ENCODE results near the gene C1orf35. TPM values are rescaled to one million over a fixed set of nuclear protein-coding genes. Genes with fewer than 3 reads are reported as not detected.
A peak's percentile ranks its signal among the peaks of the same experiment; 100 is the strongest.

The C1orf35 gene
- total and polyA plus RNA-seq, 2 donors = 4.3 to 25.7 TPM

GRCh38 chr1:228081144-228081543, 22.0 kb downstream of the C1orf35 start:
- H3K4me1 ChIP-seq (ENCODE audit: insufficient read depth) = no peaks in the 10 kb centered on the region
- 80% methylated on average over 7 of the region's 7 CpGs for WGBS
- H3K36me3 ChIP-seq (ENCODE audit: insufficient read depth) = no peaks in the 10 kb centered on the region
- DNase-seq (ENCODE audit: extremely low spot score) = no peak
- no peak overlapping the region for H3K27ac ChIP-seq (ENCODE audit: low read depth)
- peak overlapping the region; percentile 78 for H3K4me3 ChIP-seq (ENCODE audit: low read depth, low read length)

DNA sequence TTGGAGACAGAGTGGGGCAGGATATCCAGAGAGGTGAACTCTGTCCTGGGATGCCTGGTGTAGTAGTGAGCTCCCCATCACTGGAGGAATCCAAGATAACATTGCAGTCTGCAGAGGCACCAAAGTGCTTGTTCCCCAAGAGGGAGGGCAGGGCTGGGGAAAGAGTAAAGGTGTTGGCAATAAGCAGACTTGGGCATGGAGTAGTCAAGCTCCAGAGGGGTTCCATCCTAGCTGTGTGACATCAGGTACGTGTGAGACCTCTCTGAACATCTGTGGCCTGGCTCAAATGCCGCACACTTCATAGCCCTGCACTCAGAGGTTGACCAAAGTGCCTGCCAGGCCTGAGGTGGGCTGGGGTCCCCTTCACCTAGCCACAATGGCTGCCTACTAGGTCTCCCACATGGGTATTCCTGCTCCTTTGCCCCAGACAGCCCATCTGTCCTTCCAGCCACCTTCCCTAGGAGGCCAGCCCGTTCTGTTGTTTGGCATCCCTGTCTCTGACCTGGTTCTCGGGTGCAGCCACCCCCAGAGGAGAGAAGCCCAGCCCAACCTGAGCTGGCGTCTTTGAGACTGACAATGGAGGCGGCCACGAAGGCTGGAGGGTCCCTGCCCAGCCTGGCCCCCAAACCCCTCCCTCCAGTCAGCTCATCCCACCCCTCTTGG, 23.4 kb downstream of the C1orf35 start:
- Histone ChIP-seq H3K4me1 (ENCODE audit: insufficient read depth) (no peaks in the 10 kb centered on the region), H3K27ac (ENCODE audit: low read depth) (no peak overlapping the region), H3K36me3 (ENCODE audit: insufficient read depth) (no peaks in the 10 kb centered on the region), H3K4me3 (ENCODE audit: low read depth, low read length) (no peak overlapping the region)
- DNase-seq (ENCODE audit: extremely low spot score) = no peak
- WGBS = 89% methylated on average over 7 of the region's 7 CpGs

DNA sequence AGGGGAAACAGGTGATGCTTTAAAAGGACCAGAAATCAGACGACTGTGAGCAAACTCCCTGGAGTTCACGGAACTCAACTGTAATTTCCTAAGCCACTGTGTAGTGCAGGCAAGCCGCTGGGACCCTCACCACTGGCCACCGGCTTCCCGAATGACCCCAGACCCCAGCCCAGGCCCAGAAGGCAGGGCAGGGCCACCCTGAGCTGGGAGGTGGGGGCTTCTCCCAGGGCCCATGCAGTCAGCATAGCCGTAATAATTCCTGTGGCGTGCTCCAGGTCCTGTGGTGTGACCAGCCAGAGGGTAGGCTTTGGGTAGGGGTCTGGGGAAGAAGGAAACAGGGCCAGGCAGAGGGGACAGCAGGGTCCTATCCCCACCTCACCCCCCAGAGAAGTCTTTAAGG, 24.1 kb downstream of the C1orf35 start:
- Histone ChIP-seq H3K36me3 (ENCODE audit: insufficient read depth) (no peaks in the 10 kb centered on the region), H3K27ac (ENCODE audit: low read depth) (no peak overlapping the region), H3K4me1 (ENCODE audit: insufficient read depth) (no peaks in the 10 kb centered on the region), H3K4me3 (ENCODE audit: low read depth, low read length) (no peak overlapping the region)
- 87% methylated on average over 7 of the region's 7 CpGs for WGBS
- no peak for DNase-seq (ENCODE audit: extremely low spot score)

DNA sequence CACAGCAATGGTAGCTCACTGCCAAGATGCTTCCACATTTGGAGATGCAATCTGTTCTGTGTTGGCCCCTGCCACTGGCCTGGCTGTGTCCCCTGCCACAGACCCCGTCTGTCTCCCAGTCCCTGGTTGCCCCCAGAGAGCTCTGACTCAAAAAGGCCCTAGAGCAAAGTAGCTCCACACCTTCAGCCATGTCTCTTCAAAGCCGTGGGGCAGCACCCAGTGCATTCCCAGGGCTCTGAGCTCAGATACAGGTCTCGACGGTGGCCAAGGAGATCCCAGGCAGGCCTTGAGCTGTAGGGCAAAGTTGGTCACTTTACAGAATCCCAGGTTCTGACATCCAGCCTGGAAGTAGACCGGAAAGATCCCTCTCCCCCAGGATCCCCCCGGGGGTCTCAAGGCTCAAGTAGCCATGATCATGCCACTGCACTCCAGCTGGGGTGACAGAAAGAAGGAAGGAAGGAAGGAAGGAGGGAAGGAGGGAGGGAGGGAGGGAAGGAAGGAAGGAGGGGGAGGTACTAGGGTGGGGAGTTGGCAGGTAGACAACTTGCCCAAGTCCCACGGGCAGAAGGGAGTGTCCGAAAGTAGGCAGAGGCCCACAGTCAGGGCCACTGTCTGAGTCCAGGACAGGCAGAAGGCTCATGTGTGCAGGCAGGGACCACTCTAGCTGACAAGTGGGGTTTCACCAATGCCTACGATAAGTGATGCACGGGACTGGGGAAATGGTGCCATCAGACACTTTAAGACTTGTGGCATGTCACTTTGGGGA, 25.4 kb downstream of the C1orf35 start:
- DNase-seq (ENCODE audit: extremely low spot score) = no peak
- H3K36me3 ChIP-seq (ENCODE audit: insufficient read depth) = no peaks in the 10 kb centered on the region
- H3K4me3 ChIP-seq (ENCODE audit: low read depth, low read length) = no peak overlapping the region
- 57% methylated on average over 10 of the region's 10 CpGs for WGBS
- H3K4me1 ChIP-seq (ENCODE audit: insufficient read depth) = no peaks in the 10 kb centered on the region
- H3K27ac ChIP-seq (ENCODE audit: low read depth) = no peak overlapping the region

DNA sequence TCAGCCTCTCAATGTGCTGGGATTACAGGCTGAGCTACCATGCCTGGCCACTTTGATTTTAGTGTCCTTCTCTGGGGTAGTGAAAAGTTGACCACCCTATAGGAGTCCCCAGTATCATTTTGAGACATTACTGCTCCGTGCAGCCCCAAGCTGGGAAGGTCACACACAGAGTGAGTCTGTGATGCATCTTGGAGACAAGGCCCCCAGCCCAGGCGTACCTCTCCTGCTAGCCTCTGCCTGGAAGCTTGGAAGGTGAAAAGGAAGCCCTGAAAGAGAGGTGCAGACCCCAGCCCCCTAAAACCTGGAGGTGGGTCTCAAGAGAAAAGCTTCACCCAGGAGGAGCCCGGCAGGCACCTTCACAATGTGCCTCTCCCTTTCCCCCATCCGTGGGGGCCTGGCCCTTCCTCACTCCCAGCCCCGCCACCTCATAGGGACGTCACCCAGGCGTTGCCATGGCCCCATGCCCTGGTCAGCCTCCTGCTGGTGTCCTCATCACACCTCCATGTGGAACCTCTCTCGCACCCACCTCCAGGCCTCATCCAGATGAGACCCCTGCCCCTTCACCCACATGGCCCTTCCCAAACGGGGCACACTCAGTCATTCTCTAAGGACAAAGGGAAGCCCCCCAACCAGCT, 26.2 kb downstream of the C1orf35 start:
- Histone ChIP-seq H3K4me1 (ENCODE audit: insufficient read depth) (no peaks in the 10 kb centered on the region), H3K4me3 (ENCODE audit: low read depth, low read length) (no peak overlapping the region), H3K36me3 (ENCODE audit: insufficient read depth) (no peaks in the 10 kb centered on the region), H3K27ac (ENCODE audit: low read depth) (no peak overlapping the region)
- no peak for DNase-seq (ENCODE audit: extremely low spot score)
- WGBS = 69% methylated on average over 9 of the region's 9 CpGs

DNA sequence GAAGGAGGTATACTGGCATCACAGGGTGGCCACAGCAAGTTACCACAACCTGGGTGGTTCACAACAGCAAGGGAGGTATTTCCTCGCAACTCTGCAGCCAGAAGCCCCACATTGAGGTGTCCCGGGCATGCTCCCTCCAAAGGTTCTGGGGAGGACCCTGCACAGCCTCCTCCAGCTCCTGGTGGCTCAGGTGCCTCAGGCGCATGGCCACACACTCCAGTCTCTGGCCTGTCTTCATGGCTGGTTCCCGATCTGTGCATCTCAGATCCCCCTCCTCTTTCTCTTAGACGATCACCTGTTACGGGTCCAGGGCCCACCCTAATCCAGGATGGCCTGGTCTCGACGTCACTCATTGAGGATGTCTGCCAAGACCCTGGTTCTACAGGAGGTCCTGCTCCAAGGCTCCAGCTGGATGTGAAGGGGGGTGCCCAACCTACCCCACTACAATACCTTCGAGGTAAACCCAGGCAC, 27.3 kb downstream of the C1orf35 start:
- Histone ChIP-seq H3K27ac (ENCODE audit: low read depth) (no peak overlapping the region), H3K4me1 (ENCODE audit: insufficient read depth) (no peaks in the 10 kb centered on the region), H3K36me3 (ENCODE audit: insufficient read depth) (no peaks in the 10 kb centered on the region), H3K4me3 (ENCODE audit: low read depth, low read length) (no peak overlapping the region)
- WGBS = 75% methylated on average over 9 of the region's 9 CpGs
- no peak for DNase-seq (ENCODE audit: extremely low spot score)

DNA sequence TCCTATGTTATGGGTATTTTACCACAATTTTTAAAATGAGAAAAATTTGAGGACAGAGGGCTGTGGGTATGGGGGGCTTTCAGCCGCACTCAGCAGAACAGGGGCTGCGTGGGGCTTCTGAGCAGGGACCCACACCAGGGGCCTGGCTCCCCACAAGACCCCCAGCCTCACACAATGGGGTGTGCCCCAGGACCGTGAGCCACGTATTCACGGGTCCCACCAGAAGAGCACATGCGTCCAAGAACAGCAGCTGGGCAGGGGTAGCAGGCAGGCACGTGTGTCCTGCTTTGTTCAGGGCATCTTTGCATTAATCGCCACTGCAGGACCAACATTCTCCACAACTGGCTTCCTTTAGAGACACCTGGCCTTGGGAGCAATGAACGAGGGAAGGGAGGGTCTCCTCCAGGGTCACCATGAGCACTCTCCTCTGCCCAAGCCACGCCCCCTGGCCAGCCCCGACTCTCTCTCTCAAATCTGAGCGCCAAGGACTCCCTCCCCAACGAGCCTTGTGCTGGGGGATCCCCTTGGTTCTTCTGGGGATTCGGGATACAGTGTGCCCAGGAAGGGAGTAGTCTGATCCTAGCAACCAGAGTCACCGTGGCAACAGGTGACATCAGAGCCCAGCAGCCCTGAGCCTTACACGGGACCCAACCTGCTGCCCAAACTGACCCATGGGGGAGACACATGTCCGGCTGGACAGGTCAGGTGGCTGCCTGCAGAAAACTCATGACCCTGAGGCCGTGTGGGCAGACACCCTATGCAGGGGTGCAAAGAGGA, 28.0 kb downstream of the C1orf35 start:
- DNase-seq (ENCODE audit: extremely low spot score) = no peak
- no peak overlapping the region for H3K4me3 ChIP-seq (ENCODE audit: low read depth, low read length)
- H3K4me1 ChIP-seq (ENCODE audit: insufficient read depth) = no peaks in the 10 kb centered on the region
- no peak overlapping the region for H3K27ac ChIP-seq (ENCODE audit: low read depth)
- WGBS = 47% methylated on average over 18 of the region's 18 CpGs
- no peaks in the 10 kb centered on the region for H3K36me3 ChIP-seq (ENCODE audit: insufficient read depth)

DNA sequence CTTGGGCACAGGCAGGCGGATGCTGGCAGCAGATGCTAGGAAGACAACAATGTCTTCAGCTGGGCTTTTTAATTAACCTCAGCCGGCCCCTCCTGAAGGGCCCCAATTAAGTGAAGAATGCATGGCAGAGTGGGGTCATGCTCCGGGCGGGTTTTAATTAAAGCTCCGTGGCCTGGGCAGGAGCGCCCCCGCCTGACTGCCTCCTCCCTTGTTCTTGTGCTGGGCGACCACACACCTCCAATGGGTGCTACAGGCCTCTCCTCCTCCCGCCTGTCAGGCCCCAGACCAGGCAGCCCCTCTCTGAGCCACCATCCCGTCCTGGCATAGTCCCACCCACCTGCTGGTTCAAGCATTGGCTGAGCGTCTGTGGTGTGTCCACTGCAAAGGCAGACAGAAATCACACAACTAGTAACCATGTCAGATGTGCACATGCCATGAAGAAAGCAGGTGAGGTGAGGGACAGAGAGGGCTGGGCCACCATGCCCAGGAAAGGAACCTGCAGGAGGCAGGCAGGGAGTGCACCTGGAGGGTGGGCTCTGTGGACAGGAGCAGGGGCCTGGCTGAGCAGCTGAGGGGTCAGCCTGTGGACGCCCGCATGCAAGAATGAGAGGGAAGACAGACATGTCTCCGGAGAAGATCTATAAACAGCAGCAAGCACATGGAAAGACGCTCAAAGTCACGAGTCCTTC, 29.1 kb downstream of the C1orf35 start:
- 29% methylated on average over 16 of the region's 16 CpGs for WGBS
- Histone ChIP-seq H3K27ac (ENCODE audit: low read depth) (no peak overlapping the region), H3K4me3 (ENCODE audit: low read depth, low read length) (no peak overlapping the region), H3K36me3 (ENCODE audit: insufficient read depth) (no peaks in the 10 kb centered on the region), H3K4me1 (ENCODE audit: insufficient read depth) (no peaks in the 10 kb centered on the region)
- no peak for DNase-seq (ENCODE audit: extremely low spot score)

- H3K27ac ChIP-seq (ENCODE audit: low read depth) = no peak overlapping the region
- WGBS = 57% methylated on average over 23 of the region's 23 CpGs
- H3K4me1 ChIP-seq (ENCODE audit: insufficient read depth) = no peaks in the 10 kb centered on the region
- DNase-seq (ENCODE audit: extremely low spot score) = no peak
- no peaks in the 10 kb centered on the region for H3K36me3 ChIP-seq (ENCODE audit: insufficient read depth)
- H3K4me3 ChIP-seq (ENCODE audit: low read depth, low read length) = no peak overlapping the region
Measured at GRCh38 chr1:228073061-228073856, 29.9 kb downstream of the C1orf35 start.

DNA sequence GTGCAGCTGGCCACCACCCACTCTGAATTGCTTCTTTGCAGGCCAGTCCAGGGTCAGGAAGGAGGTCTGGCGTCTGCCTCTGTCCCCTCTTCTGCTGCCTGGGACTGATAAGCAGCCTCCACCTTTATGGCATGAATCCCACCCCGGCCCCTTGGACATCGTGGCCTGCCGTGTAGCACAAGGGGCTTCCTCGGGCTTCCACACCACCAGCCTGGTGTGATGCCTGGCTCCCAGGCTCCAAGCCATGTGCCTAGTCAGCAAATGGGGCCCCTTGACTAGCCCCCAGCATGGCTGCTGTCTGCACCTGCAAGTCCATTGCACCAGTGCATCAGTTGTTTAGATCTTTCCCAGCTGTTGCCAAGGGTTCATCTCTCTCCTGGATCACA, 30.5 kb downstream of the C1orf35 start:
- H3K36me3 ChIP-seq (ENCODE audit: insufficient read depth) = no peaks in the 10 kb centered on the region
- no peak for DNase-seq (ENCODE audit: extremely low spot score)
- 39% methylated on average over 5 of the region's 5 CpGs for WGBS
- no peak overlapping the region for H3K27ac ChIP-seq (ENCODE audit: low read depth)
- H3K4me1 ChIP-seq (ENCODE audit: insufficient read depth) = no peaks in the 10 kb centered on the region
- no peak overlapping the region for H3K4me3 ChIP-seq (ENCODE audit: low read depth, low read length)

DNA sequence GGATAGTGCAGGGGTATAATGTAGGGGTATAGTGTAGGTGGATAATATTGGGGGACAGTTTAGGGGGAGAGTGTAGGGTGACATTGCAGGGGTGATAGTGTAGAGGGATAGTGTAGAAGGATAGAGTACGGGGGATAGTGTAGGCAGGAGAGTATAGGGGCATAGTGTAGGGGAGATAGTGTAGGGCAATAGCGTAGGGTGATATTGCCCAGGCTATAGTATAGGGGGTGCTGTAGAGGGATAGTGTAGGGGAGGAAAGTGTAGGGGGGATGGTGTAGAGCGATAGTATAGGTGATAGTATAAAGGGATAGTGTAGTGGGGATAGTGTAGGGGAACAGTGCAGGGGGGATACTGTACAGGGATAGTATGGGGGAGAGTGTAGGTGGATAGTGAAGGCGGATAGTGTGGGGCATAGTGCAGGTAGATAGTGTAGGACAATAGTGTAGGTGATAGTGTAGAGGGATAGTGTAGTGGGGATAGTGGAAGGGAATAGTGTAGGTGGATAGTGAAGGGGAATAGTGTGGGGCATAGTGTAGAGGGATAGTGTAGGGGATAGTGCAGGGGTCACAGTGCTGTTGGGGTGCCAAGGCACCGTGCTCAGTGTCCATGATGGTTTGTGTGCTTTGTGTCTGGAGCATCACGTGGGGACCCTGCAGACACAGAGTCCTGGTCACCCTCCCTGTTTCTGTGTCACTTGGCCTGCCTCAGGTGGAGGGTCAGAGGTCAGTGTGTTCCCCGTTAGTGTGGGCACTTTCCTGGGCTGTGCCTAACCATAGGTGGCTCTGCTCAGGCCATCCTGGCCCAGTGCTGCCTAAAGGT, 31.1 kb downstream of the C1orf35 start:
- Histone ChIP-seq H3K27ac (ENCODE audit: low read depth) (no peak overlapping the region), H3K4me1 (ENCODE audit: insufficient read depth) (no peaks in the 10 kb centered on the region), H3K36me3 (ENCODE audit: insufficient read depth) (no peaks in the 10 kb centered on the region), H3K4me3 (ENCODE audit: low read depth, low read length) (no peak overlapping the region)
- DNase-seq (ENCODE audit: extremely low spot score) = no peak
- WGBS = 64% methylated on average over 7 of the region's 7 CpGs

GRCh38 chr1:228070851-228071250, 32.3 kb downstream of the C1orf35 start:
- no peaks in the 10 kb centered on the region for H3K4me1 ChIP-seq (ENCODE audit: insufficient read depth)
- H3K27ac ChIP-seq (ENCODE audit: low read depth) = no peak overlapping the region
- no peak for DNase-seq (ENCODE audit: extremely low spot score)
- no peak overlapping the region for H3K4me3 ChIP-seq (ENCODE audit: low read depth, low read length)
- H3K36me3 ChIP-seq (ENCODE audit: insufficient read depth) = no peaks in the 10 kb centered on the region
- WGBS = 74% methylated on average over 3 of the region's 3 CpGs

Data from urinary bladder (tissue), 4 donors.